Spleen (tissue), 11 donors: ENCODE measurements around the gene PIK3R5. TPM values are rescaled to one million over a fixed set of nuclear protein-coding genes. Genes with fewer than 3 reads are reported as not detected.
"Not testable (repeated sequence)": the region's sequence is repeated elsewhere in the genome, so short reads cannot be mapped to it uniquely, and the experiment has no call there.

Experiments used
- DNase-seq: peaks from one replicate; pipeline ENCODE4 v3.0.0-alpha.2; 2020
- H3K27ac ChIP-seq, 8 donors: fragments of 200-600 bp; sonication (generic) in 7 of 8; 1 replicate in 4 of 8; 2 replicates in 4 of 8; pipeline versions ENCODE4 v1.5.0 to v1.8.0; 2016 to 2021; ENCODE audit warnings: inconsistent platforms in 4 of 8, mild to moderate bottlenecking in 4 of 8, moderate library complexity in 1 of 8
- H3K27me3 ChIP-seq, 7 donors: fragments of 200-600 bp; sonication (generic) in 6 of 7; replicated peaks in 1 of 7; 1 replicate in 4 of 7; 2 replicates in 3 of 7; pipeline versions ENCODE4 v1.5.0 to v1.8.0; 2016 to 2021; ENCODE audit warnings: inconsistent platforms in 3 of 7, mild to moderate bottlenecking in 1 of 7
- H3K36me3 ChIP-seq, 6 donors: fragments of 200-600 bp; sonication (generic) in 5 of 6; 1 replicate in 4 of 6; 2 replicates in 2 of 6; pipeline versions ENCODE4 v1.5.0 to v1.8.0; 2016 to 2021; ENCODE audit warnings: inconsistent platforms in 2 of 6
- H3K4me1 ChIP-seq, 6 donors: fragments of 200-600 bp; sonication (generic) in 5 of 6; 1 replicate in 3 of 6; 2 replicates in 3 of 6; pipeline versions ENCODE4 v1.5.0 to v1.8.0; 2016 to 2021; ENCODE audit warnings: inconsistent platforms in 3 of 6
- H3K4me3 ChIP-seq, 8 donors: fragments of 200-600 bp; sonication (generic) in 7 of 8; 1 replicate in 4 of 8; 2 replicates in 4 of 8; pipeline versions ENCODE4 v1.5.0 to v1.8.0; 2016 to 2021; ENCODE audit warnings: inconsistent platforms in 4 of 8, mild to moderate bottlenecking in 4 of 8, moderate library complexity in 2 of 8
- H3K9me3 ChIP-seq, 8 donors: fragments of 200-600 bp; sonication (generic) in 7 of 8; 1 replicate in 4 of 8; 2 replicates in 4 of 8; pipeline versions ENCODE4 v1.5.0 to v1.8.0; 2016 to 2021; ENCODE audit warnings: inconsistent platforms in 4 of 8
- POLR2A ChIP-seq, 3 donors: fragments of 450-650 bp; IDR thresholded peaks; one replicate each; pipeline ENCODE4 v1.5.1; 2017; ENCODE audit warnings: antibody characterized with exemption in 3 of 3, mild to moderate bottlenecking in 1 of 3
- POLR2AphosphoS5 ChIP-seq, 3 donors: sonication (generic); formaldehyde crosslinking; IDR thresholded peaks; one replicate each; pipeline ENCODE4 v1.5.1; 2017; ENCODE audit warnings: antibody characterized with exemption in 3 of 3
- WGBS, 5 donors: extraction: QIAGEN DNeasy Blood & Tissue Kit in 3 of 5; methylation state at CpG; one replicate each; pipeline versions ENCODE4 v1.1.5 to v1.1.7; 2013 to 2018; 5-methylcytosine and 5-hydroxymethylcytosine counted together
- intact Hi-C: fragments of 100-400 bp; cut with DNase I; formaldehyde crosslinking; loops from one replicate; pipeline ENCODE4 v1.15.0; 2023; ENCODE audit warnings: low total_unique reads
- polyA plus RNA-seq, 3 donors: library from polyadenylated mRNA; stranded (reverse); fragments of 200-250 nt; gene quantifications; one replicate each; pipeline ENCODE4 v1.2.1, GENCODE V29; 2013
- total RNA-seq, 7 donors: library from RNA; depleted of rRNA in 3 of 7; stranded (reverse); fragments of >200 nt in 3 of 7; fragmentation: NEBNext Ultra II Directional in 4 of 7; extraction: Animal tissue kit (Norgen Biotek cat#: 25700) in 4 of 7; gene quantifications; one replicate each; pipeline versions ENCODE4 v1.1.0 to v1.2.1, GENCODE V29; 2016 to 2021
- TF ChIP-seq, protein P1 (sequence below), 11 experiments: fragments of 200-600 bp in 7 of 11; fragments of 450-650 bp in 4 of 11; sonication (generic) in 4 of 11; IDR thresholded peaks in 8 of 11; conservative IDR thresholded peaks in 3 of 11; 1 replicate in 7 of 11; 2 replicates in 4 of 11; pipeline versions ENCODE4 v1.4.0 to v1.8.0; 2016 to 2021; ENCODE audit warnings: antibody characterized with exemption in 11 of 11, inconsistent platforms in 4 of 11, mild to moderate bottlenecking in 1 of 11
- donor health status: healthy with polysubstance abuse.
- donor health status: DM: no; HTN: no; CAD: no; lungs with moderate emphysema.
- donor health status: DM: no; HTN: no; CAD: no.
- donor health status: Bipolar disorder and iron deficiency.
- donor health status: healthy.
- donor health status: DM: no; HTN: no; CAD: no.
- donor health status: DM: yes; HTN: yes; CAD: no.

The PIK3R5 gene
- total and polyA plus RNA-seq, 10 donors: 8.5 to 110 (median 68.4) TPM

DNA sequence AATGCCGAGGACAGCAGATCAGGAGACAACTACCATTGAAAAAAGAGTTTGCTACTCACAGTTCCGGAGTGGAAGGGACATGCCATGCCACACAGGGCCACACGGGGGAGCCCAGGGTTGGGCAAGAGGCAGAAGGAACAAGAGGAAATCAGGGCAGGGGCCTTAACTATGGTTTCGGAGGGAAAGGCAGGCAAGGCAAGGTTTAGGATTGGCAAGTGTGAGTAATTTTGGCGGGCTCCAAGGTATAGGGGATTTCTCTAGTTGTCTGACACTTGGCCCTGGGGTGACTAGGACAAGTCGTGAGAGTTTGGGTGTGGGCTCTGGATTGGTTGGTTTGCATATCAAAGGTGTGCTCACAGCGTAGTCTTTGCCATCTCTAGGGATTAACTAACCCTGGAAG lies 28.8 kb upstream of the PIK3R5 start:
- intact Hi-C loops: loop anchor here (10.0 kb wide), 1 partner anchor 530 kb away; no protein-coding TSS in a partner anchor
- H3K36me3 ChIP-seq: no peaks in the 10 kb centered on the region
- DNase-seq: peak; percentile 87
- H3K27ac ChIP-seq: no peak overlapping the region
- H3K27me3 ChIP-seq: peaks cover 0 to 35% (median 0%) of the 10 kb centered on the region in 7 donors
- no peak overlapping the region for H3K4me3 ChIP-seq
- no peak for TF ChIP-seq POLR2AphosphoS5 (IDR thresholded peaks at IDR 0.05)
- TF ChIP-seq, protein P1, sequence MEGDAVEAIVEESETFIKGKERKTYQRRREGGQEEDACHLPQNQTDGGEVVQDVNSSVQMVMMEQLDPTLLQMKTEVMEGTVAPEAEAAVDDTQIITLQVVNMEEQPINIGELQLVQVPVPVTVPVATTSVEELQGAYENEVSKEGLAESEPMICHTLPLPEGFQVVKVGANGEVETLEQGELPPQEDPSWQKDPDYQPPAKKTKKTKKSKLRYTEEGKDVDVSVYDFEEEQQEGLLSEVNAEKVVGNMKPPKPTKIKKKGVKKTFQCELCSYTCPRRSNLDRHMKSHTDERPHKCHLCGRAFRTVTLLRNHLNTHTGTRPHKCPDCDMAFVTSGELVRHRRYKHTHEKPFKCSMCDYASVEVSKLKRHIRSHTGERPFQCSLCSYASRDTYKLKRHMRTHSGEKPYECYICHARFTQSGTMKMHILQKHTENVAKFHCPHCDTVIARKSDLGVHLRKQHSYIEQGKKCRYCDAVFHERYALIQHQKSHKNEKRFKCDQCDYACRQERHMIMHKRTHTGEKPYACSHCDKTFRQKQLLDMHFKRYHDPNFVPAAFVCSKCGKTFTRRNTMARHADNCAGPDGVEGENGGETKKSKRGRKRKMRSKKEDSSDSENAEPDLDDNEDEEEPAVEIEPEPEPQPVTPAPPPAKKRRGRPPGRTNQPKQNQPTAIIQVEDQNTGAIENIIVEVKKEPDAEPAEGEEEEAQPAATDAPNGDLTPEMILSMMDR (IDR thresholded peaks at IDR 0.05 in 8 of 11, conservative IDR thresholded peaks at IDR 0.05 in 3 of 11): peak; percentile 28 to 77 (median 72)
- 36 to 66% (median 62%) methylated on average over 7 of the region's 7 CpGs for WGBS, 5 donors
- H3K4me1 ChIP-seq: peaks cover 0 to 18% (median 1%) of the 10 kb centered on the region in 6 donors
- H3K9me3 ChIP-seq: peaks cover 0 to 6% (median 0%) of the 10 kb centered on the region in 8 donors

DNA sequence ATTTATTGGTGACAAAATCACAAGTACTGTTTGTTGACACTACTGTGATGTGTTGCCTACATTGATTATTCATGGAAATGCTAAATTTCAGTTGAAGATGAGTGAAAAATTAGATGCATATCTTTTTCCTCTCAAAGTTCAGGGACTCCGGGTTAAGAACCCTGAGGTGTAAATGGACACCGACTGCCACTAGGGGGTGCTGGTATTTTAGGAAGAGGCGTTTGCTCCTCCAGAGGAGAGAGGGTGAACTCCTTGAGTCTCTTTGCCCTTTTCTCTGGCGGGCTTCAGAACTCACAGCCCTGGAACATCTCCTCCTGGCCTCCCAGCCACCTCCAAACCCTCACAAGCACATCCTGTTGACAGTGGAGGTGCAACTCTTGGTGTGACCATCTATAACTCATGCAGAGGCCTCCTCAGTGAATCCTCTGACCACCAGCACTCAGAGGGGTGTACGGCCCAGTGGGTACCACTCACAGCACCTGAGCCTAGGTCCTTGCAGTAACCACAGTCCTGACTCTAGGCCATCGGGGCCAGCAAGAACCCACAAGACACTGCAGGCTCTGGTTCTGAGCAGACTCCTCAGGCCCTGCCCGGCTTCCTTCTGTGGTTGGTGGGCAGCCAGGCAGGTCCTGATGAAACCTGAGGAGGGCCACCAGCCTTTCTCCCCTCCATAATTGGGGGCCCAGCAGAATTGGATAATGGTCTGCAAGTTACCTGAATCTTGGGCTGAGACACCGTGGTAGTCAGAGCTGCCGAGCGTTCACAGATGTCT lies 26.2 kb upstream of the PIK3R5 start:
- no peak overlapping the region for H3K27ac ChIP-seq
- no peak overlapping the region for H3K4me3 ChIP-seq
- TF ChIP-seq POLR2A (IDR thresholded peaks at IDR 0.05) (no peak), POLR2AphosphoS5 (IDR thresholded peaks at IDR 0.05) (no peak)
- TF ChIP-seq, protein P1 (IDR thresholded peaks at IDR 0.05 in 8 of 11, conservative IDR thresholded peaks at IDR 0.05 in 3 of 11): peak in 10 of 11 experiments; percentile 33 to 83 (median 70)
- H3K36me3 ChIP-seq: no peaks in the 10 kb centered on the region
- DNase-seq: no peak
- 50 to 57% (median 55%) methylated on average over 7 to 10 of the region's 10 CpGs for WGBS, 5 donors
- intact Hi-C loops: loop anchor here (10.0 kb wide), 1 partner anchor 533 kb away; no protein-coding TSS in a partner anchor
- H3K27me3 ChIP-seq: peaks cover 0 to 26% (median 0%) of the 10 kb centered on the region in 7 donors
- peaks cover 0 to 11% (median 0%) of the 10 kb centered on the region in 8 donors for H3K9me3 ChIP-seq
- H3K4me1 ChIP-seq: peaks cover 0 to 11% (median 0%) of the 10 kb centered on the region in 6 donors

DNA sequence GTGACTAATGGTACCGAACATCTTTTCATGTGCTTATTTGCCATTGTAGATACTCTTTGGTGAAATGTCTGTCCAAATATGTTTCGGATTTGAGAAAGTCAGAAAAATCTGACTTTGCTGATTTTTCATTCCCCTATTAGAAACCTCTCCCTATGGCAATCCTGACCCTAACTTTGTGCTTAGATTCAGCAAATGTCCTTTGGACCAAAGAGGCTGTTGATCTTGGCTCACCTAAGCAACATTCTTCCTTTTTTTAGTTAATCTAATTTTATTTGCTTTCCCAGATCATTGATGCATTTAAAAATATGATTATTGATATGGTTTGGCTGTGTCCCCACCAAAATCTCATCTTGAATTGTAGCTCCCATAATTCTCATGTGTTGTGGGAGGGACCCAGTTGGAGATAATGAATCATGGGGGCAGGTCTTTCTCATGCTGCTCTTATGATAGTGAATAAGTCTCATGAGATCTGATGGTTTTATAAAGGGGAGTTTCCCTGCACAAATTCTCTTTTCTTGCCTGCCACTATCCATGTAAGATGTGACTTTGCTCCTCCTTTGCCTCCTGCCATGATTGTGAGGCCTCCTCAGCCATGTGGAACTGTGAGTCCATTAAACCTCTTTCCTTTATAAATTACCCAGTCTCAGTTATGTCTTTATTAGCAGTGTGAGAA lies 22.9 kb upstream of the PIK3R5 start:
- H3K27ac ChIP-seq, DNase-seq, H3K4me3 ChIP-seq, H3K36me3 ChIP-seq, intact Hi-C loops: not testable (repeated sequence)
- H3K4me1 ChIP-seq: peaks cover 0 to 31% (median 9%) of the 10 kb centered on the region in 6 donors
- WGBS, 5 donors: 79 to 98% (median 94%) methylated on average over 2 of the region's 2 CpGs
- peaks cover 0 to 19% (median 0%) of the 10 kb centered on the region in 7 donors for H3K27me3 ChIP-seq
- peaks cover 0 to 10% (median 4%) of the 10 kb centered on the region in 8 donors for H3K9me3 ChIP-seq

DNA sequence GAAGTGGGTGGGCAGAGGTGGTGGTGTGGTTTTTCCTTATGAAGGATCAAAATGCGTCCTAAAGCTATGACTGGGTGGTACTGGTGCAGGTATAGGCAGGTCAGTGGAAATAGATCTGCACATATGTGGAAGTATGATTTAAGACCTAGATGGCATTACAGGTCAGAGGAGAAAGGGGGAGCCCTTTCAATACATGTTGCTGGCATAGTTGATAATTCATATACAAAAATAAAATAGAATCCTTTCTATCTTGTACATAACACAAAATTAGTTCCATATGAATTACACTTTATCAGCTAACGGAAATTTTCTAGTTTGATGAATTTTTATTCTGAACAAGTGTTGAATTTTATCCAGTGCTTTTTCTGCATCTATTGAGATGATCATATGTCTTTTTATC lies 20.8 kb upstream of the PIK3R5 start:
- no peak for TF ChIP-seq POLR2A (IDR thresholded peaks at IDR 0.05)
- TF ChIP-seq, protein P1 (IDR thresholded peaks at IDR 0.05 in 8 of 11, conservative IDR thresholded peaks at IDR 0.05 in 3 of 11): peak in 1 of 11 experiments; percentile 9
- H3K27me3 ChIP-seq: peaks cover 0 to 8% (median 0%) of the 10 kb centered on the region in 7 donors
- DNase-seq: no peak
- peak overlapping the region in 1 of 8 donors; percentile 57 for H3K27ac ChIP-seq
- H3K4me3 ChIP-seq: no peak overlapping the region
- WGBS, 5 donors: 67 to 77% (median 76%) methylated on average over 2 of the region's 2 CpGs
- H3K9me3 ChIP-seq: peaks cover 0 to 10% (median 4%) of the 10 kb centered on the region in 8 donors
- no peaks in the 10 kb centered on the region for H3K36me3 ChIP-seq
- peaks cover 0 to 21% (median 9%) of the 10 kb centered on the region in 6 donors for H3K4me1 ChIP-seq
- intact Hi-C loops: no loop called here
